ENCODE measurements around the gene SLC2A8. TPM values are rescaled to one million over a fixed set of nuclear protein-coding genes. Genes with fewer than 3 reads are reported as not detected.
A peak's percentile ranks its signal among the peaks of the same experiment; 100 is the strongest.

Gene SLC2A8
- total RNA-seq, 1 experiment from 2014 or later: 13.8 TPM

DNA sequence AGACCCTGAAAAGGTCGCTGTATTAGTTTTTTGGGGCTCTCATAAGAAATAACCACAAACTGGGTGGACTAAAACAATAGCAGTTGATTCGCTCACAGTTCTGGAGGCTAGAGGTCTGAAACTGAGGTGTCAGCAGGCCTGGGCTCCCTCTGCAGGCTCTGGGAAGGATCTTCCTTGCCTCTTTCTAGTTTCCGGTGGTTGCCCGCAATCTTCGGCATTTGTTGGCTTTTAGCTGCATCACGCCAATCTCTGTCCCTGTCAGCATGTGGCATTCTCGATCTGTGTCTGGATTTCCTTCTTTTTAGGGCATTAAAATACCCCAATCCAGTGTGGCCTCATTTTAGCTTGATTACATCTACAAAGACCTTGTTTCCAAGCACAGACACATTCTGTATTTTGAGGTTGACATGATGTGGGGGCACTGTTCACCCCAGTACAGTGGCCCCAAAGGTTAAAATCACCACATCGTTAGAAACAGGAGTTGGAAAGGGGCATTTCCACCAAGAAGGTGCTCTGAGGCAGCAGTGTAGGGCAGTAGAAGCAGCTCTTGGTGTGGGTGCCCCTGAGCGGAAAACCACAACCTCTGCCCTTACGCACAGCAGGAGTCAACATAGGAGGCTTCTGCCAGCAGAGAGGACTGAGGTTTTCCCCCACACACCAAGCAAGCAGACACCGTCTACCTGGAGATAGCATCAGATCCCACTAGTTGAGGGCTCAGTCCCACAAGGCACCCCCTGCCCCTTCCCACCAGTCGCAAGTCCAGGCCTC, 40.7 kb downstream of the SLC2A8 start:
- no peak for DNase-seq (ENCODE audit: low spot score)

DNA sequence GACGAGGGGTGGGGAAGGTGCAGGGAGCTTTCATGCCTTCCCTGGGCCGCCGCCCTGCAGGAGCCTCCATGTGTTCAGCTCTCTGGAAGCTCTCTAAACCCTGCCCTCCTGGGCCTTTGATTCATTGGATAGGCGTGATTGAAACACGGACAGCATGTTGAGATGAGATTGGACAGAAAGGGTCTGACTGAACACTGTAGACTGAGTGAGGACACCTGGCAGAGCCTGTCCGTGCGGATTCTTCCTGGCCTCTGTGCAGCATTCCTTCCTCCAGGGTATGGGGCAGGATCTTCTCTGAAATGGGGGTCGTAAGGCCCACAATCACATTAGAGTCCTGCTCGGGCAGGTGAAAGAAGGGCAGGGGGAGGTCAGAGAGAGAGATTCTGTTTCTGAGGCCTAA, 41.4 kb downstream of the SLC2A8 start:
- DNase-seq (ENCODE audit: low spot score): no peak

DNA sequence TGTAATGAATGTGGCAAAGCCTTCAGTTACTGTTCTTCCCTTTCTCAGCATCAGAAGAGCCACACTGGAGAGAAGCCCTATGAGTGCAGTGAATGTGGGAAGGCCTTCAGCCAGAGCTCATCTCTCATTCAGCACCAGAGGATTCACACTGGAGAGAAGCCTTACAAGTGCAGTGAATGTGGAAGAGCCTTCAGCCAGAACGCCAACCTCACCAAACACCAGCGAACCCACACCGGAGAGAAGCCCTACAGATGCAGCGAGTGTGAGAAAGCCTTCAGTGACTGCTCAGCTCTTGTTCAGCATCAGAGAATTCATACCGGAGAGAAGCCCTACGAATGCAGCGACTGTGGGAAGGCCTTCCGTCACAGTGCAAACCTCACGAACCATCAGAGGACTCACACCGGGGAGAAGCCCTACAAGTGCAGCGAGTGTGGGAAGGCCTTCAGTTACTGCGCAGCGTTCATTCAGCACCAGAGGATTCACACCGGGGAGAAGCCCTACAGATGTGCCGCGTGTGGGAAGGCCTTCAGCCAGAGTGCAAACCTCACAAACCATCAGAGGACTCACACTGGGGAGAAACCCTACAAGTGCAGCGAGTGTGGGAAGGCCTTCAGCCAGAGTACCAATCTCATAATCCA, 47.4 kb downstream of the SLC2A8 start:
- no peak for DNase-seq (ENCODE audit: low spot score)

DNA sequence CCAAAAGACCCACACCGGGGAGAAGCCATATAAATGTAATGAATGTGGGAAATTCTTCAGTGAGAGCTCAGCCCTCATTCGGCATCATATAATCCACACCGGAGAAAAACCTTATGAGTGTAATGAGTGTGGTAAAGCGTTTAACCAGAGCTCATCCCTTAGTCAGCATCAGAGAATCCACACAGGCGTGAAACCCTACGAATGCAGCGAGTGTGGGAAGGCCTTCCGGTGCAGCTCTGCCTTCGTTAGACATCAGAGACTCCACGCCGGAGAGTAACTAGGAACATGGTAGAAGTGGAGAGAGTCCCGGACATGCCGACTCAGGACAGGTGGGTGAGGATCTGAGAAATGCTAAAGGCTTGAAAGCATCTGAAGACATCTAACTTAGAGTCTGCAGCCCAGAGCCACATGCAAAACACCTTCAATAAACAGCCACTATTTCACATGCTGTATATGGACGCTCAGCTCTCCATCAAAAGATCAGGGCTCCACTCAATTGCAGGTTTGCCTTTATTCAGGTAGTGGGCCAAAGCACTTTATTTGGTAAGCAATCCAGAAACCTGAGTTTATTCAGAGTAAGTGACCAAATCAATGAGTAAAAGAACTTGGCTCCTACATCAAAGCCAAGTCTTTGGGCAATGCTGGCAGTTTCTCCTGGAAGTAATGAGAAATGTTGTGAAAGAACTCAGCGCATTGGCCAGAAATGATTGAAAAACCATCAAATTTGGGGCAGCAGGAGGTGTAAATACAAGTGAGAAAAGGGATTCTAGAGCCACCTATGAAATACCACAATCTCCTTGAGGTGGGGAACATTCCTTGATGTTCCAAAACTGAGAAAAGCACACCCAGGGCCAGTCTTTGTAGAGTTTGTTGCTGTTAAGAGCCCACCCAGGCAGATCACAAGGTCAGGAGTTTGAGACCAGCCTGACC, 48.2 kb downstream of the SLC2A8 start:
- DNase-seq (ENCODE audit: low spot score): peak; percentile 41

DNA sequence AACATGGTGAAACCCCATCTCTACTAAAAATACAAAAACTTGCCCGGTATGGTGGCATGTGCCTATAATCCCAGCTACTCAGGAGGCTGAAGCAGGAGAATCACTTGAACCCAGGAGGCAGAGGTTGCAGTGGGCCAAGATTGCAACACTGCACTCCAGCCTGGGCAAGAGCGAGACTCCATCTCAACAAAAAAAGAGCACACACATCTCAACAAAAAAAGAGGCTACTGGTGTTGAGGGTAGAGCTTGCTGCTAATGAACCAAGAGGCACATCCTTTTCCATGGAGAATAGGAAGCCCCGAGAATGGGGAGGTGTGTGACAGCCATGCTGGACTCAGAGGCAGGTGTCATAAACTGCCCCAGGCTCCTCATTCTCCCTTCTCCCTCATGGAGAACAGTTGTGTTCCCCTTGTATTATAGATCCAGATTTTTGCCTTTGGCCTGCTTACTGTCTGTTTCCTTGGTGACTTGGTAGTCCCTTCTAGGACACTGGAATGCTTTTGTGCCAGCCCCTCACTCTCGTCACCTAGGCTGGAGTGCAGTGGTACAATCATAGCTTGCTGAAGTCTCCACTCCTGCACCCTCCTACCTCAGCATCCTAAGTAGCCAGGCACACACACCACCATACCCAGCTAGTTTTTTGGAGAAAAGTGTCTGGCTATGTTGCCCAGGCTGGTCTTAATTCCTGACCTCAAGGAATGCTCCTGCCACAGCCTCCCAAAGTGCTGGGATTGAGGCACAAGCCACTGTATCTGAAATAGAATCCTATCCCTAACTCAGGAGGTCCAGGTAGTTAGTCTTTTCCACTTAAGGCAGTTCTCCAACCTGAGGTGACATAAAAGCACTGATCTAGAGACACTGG, 49.1 kb downstream of the SLC2A8 start:
- DNase-seq (ENCODE audit: low spot score): peak; percentile 35

DNA sequence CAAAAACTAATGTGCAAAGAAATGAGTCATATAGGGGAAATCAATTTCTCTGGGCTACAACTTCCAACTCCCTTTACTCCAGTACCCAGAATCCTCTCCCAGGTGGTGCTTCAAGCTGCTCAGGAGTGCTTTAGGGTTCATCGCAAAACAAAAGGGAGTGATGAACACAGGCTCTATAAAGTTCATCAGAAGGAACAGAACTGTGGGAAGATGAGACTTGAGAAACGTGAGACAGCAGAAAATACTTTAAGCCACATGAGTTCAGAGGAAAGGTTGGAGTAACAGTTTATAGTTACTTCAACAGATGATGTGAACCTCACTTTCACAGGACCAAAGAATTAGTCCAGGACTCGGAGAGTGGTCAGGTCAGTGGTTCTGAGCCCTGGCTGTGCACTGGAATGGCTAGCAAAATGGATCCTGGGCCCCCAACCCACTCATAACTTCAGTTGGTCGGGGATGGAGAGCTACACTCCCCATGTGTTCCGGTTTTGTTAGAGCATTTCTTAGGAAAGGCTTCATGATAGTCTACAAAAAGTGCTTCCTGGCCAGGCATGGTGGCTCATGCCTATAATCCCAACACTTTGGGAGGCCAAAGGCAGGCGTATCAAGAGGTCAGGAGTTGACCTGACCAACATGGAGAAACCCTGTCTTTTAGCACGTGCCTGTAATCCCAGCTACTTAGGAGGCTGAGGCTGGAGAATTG, 49.9 kb downstream of the SLC2A8 start:
- DNase-seq (ENCODE audit: low spot score): no peak

DNA sequence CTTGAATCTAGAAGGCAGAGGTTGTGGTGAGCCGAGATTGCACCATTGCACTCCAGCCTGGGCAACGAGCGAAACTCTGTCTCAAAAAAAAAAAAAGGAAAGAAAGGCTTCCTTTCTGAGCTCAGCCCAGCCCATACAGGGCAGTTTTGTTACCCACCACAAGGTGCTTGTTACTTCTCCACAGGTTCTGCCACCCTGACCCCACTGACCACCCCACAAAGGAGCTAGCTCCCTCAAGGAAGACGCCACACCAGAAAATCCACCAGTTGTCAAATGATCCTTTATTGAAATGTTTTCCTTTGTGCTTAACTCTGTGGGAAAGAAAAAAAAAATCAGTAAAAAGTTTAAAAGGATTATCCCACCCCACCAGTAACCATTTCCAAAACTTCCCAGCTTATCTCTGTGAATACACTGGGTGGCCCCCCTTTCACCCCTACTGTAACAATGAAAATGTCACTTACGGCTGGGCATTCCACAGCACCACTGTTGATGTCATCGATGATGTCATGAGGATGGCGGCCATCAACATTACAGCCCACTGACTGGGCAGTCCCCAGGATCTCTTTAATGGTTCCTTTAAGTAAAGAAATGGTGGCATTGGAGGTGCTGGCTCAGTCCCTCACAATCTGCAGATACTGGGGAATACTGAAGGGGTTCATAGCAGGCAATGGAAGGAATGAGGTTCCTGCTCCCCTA, 50.6 kb downstream of the SLC2A8 start:
- DNase-seq (ENCODE audit: low spot score): no peak

DNA sequence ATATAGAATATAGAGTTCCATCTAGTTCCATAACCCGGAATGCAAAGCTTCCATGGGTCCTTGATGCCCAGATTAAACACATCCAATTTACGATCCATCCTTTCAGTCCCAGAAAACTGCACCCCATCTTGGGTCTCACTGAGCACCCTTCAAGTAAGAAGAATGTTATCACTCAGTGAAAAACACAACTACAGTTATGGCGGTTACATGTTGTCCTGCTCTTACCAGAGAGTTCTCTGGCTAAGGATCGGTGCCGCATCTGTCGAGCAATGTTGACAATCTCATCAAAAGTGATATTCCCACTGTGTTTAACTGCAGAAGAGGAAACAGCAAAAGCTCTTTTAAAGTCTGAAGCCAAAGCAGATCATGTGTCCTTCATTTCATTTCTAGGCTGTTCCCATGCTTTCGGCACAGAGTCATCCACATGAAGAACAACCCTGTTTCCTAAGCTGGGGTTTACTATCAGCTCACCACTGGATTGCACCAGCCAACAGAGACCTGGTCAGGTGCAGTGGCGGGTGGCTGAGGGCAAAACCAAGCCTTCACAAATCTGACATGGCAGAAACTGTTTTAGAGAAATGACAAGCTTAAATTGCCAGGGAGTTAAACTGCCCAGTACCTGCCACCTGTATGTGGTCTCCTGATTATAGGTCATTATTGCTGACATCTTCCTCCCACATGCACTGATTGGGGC, 51.3 kb downstream of the SLC2A8 start:
- DNase-seq (ENCODE audit: low spot score): no peak

DNA sequence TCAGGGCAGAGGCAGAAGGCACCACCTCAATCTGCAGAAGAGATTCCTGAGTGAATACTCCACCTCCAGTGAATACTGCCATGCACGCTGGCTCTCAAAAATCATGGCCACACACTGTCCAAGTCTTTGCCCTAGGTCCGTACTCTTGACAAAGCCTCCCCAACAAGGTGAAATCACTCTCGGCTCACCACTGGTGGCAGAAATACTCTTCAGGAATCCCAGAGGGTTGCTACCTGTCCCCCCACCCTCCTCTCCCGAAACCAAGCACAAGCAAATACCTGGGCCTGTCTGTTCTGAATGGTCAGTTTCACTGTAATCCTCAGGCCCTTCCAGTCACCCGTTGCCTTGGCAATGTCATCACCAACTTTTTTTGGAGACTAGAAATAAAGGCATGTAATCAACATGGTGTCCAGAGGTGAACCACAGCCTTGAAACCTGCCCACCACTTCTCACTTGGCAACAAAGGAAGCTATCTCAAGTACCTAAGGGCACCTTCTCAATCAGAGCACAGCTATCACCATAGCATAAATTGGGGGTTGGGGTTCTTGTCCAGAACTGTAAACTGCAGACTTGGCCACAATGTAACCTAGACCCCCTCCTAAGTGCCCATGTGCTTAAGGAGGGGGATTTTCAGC, 52.5 kb downstream of the SLC2A8 start:
- no peak for DNase-seq (ENCODE audit: low spot score)

DNA sequence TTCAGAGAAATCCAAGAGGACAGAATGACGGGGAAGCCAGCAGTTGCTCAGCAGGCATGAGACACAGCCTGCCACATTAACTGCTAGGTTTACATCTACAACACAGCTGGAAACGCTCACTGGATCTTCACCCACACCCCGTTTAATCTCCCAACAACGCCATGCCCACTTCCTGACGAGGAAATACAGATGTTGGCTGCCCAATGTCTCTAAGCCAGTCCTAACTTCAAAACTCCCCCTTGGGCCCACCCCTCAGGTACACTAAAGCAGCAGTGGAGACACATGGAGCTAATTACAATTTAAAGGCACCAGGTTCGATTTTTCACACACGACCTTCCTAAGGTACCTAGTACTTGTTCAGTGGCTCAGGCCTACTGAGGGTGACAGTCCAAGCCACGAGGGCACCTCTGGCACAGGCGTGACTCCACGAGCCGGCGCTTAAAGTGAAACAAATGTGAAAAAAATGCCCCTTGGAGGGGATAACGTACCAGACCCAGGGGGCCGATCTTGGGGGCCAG, 53.3 kb downstream of the SLC2A8 start:
- DNase-seq (ENCODE audit: low spot score): peak; percentile 28

DNA sequence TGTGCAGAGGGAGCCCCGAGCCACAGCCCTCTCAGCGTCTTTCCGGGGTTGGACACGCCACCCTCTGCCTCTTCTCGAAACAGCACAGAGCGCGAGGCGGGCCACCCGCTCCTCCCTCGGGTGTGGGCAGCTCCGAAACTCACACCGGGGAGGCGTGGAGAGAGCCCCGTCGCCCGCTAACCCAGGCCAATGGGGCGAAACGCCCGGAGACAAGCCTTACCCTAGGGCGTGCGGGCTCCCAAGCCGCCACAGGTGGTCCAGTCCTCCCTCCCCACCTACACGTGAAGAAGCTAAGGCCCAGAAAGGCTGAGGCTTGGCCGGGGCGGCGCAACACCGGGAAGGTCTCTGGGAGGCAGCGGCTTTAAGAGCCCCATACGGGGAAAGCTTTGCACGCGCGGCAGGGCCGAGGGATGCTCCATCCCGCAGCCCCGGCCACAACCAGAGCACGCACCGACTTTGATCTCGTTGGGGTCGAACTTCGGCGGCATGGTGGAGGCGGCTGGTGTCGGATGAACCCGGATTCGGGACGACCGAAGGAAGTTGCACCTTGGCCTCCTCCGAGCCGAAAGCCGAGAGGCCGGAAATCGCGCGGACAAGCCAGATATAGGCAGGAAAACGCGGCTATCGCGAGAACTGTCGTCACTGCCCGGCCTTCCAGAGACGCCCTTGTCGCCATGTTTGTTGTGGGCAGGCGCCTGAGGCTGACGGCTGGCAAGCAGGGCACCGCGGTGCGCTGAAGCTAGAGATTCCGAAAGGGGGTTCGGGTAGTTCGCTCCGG, 54.0 kb downstream of the SLC2A8 start, which contains the start of the genes LRSAM1 and RPL12:
Gene LRSAM1, plus strand, starts transcription at position 681 of the 778 bp plus-strand sequence. CDS start 3,018 bp downstream, outside the sequence.
Gene RPL12, minus strand, starts transcription at position 577 of the 778 bp plus-strand sequence. Its CDS starts 89 bp downstream, at position 488.
- DNase-seq (ENCODE audit: low spot score): peak; percentile 97

DNA sequence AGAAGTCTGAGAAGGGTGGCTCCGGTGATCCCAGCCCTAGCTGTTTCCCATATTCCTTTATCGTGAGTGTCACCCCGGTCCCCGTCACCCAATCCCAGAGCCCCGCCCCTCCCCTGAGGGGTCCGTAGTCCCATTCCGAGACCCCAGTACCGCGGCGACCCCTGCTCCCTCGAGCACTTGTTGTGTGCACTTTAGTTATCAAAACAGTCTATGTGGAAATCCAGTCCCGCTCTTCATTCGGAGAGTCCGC, 54.6 kb downstream of the SLC2A8 start:
- DNase-seq (ENCODE audit: low spot score): no peak

DNA sequence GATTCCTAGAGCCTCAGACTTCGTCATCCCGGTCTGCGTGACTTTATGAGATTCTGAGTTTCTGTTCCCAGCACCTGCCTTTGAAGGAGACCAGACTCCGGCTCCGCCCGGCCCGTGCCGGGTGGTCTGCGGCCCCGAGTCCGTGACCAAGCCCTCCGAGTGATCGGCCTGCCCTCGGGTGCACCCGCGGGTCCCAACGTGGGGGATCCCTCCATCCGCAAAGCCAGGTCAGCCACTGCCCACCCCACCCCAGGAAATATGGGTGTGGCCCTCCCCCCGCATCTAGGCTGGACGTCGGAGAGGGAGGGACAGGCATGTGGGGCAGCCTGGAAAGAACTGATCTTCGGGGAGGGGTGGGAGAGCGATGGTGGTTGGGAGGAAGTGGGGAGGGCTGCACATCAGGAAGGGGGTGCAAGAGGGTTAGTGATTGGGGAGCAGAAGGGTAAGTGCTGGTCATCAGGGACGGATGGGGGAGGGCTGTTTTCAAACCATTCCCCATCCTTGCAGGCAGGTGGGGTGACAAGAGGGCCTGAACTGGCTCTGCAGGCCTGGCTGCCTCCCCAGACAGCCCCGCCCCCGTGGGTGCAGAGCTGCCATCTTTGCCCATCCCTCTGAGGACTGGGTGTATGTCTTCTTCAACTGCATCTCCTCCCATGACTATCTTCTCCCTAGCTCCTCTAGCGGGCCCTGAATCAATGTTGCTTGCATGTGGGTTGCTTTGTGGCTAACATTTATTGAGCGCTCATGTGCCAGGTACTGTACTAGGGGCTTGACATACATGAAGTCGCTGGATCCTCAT, 55.1 kb downstream of the SLC2A8 start:
- peak; percentile 84 for DNase-seq (ENCODE audit: low spot score)

DNA sequence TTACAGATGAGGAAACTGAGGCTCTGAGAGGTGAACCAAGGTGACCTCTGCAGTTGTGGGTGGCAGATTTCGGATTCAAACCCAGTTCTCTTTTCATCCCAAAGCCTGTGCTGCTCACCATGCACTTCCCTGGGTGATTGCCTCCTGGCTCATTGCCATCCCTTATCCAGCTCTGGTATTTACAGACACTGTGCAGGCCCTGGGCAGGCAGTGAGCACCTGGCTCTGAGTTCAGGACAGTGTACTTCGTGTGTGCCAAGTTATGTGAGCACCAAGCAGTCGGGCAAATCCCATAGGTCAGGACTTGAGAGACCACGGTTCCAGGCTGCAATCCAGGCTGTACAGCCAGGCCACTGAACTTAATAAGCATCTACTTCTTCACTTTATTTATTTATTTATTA, 55.7 kb downstream of the SLC2A8 start:
- peak; percentile 32 for DNase-seq (ENCODE audit: low spot score)

DNA sequence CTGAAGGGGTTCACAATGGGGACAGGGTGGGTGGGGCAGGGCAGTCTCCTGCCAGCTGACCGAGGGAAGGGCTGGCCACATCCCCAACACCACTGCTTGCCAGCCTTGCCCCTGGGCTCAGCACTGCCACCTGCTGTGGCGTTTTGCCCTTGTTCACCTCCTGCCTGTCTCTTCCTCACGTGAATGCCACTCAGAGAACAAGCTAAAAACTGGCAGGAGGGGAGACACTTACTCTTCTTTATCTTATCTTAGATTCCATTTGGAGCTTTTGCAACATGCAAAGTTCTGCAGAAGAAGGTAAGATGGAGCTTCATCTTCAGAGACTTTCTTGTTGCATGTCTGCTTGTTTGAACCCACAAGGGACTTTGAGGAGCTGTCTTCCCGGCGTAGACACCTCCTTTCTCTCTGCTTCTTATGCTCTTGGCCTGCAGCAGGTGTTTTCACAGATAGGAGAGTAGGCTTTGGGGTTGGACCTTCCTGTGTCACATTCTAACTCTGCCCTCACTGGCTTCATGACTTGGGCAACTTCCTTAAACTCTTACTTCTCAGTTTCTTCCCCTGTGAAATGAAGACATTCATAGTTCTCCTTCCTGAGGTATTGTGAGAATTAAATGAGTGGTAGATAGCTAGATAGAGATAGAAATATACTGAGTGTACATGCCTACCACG, 58.5 kb downstream of the SLC2A8 start:
- DNase-seq (ENCODE audit: low spot score): peak; percentile 55

DNA sequence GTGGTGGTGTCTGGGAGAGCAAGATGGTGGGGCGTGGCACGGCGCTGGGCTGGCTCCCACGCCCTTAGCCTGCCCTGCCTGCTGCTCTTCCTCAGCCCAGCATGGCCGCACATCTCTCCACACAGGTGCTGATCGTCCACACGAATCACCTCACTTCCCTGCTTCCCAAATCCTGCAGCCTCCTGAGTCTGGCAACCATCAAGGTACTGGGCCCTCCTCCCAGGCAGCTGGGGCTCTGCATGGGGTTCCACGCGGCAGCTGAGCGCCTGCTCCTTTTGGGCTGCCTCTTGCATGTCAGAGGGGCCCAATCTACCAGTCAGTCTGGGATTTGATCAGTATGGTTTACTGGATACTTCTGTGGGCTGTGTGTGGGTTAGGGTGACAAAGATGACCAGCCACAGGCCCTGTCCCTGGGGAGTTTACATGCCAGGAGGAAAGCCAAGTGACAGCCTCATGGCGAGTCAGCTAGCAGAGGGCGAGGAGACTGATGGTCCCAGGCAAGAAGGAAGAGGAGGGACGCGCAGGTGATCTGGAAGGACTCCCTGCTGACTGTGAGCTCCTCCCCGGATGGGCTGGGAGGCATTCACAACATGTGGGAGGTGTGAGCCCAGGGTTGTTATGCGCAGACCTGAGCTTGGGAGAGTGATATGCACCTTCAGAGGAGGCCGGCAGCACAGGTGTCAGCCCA, 60.4 kb downstream of the SLC2A8 start:
- DNase-seq (ENCODE audit: low spot score): no peak
